AG20443 (cell line): ENCODE results near the gene STMN3.
A peak's percentile ranks its signal among the peaks of the same experiment; 100 is the strongest.
"Not testable (repeated sequence)": the region's sequence is repeated elsewhere in the genome, so short reads cannot be mapped to it uniquely, and the experiment has no call there.

Source experiments
- DNase-seq: peaks from one replicate; pipeline ENCODE4 v3.0.0; 2012; ENCODE audit warnings: low spot score, mixed read lengths

Gene STMN3

GRCh38 chr20:63612276-63612931, 40.8 kb downstream of the STMN3 start:
- no peak for DNase-seq

- no peak for DNase-seq
Measured at GRCh38 chr20:63611646-63612045, 41.6 kb downstream of the STMN3 start.

GRCh38 chr20:63610581-63611435, 42.4 kb downstream of the STMN3 start:
- no peak for DNase-seq

GRCh38 chr20:63606686-63607085, 46.5 kb downstream of the STMN3 start:
- no peak for DNase-seq

- DNase-seq, result no peak
Measured at GRCh38 chr20:63602321-63602720, 50.9 kb downstream of the STMN3 start.

GRCh38 chr20:63601679-63602078, 51.5 kb downstream of the STMN3 start:
- DNase-seq, result not testable (repeated sequence)

GRCh38 chr20:63599396-63600050, 53.7 kb downstream of the STMN3 start:
- DNase-seq, result no peak

GRCh38 chr20:63598479-63599395, 54.5 kb downstream of the STMN3 start:
- no peak for DNase-seq

GRCh38 chr20:63597651-63598478, 55.4 kb downstream of the STMN3 start:
- no peak for DNase-seq

GRCh38 chr20:63596423-63596822, 56.8 kb downstream of the STMN3 start:
- DNase-seq, result no peak

- no peak for DNase-seq
Measured at GRCh38 chr20:63595416-63596127, 57.7 kb downstream of the STMN3 start.

- peak; percentile 86 for DNase-seq
Measured at GRCh38 chr20:63594043-63594561, 59.1 kb downstream of the STMN3 start.

- DNase-seq, result no peak
Measured at GRCh38 chr20:63592661-63593060, 60.6 kb downstream of the STMN3 start.

- DNase-seq, result no peak
Measured at GRCh38 chr20:63591786-63592355, 61.4 kb downstream of the STMN3 start.

- DNase-seq, result no peak
Measured at GRCh38 chr20:63591147-63591533, 62.1 kb downstream of the STMN3 start.

GRCh38 chr20:63590218-63591146, 62.7 kb downstream of the STMN3 start:
- no peak for DNase-seq
